K562 (cell line): ENCODE measurements around the gene FBXL4.

Experiments
- CEBPG ChIP-seq, 3 experiments: fragments of 200-800 bp in 1 of 3; sonication (Bioruptor generic) in 1 of 3; sonication (generic) in 1 of 3; formaldehyde crosslinking in 1 of 3; IDR thresholded peaks in 2 of 3; conservative IDR thresholded peaks in 1 of 3; 2 replicates each; pipeline versions ENCODE4 v1.6.1 to v1.8.0; 2016 to 2022; ENCODE audit warnings: missing compliant biosample characterization in 2 of 3, missing genetic modification characterization in 2 of 3, mild to moderate bottlenecking in 1 of 3, missing genetic modification reagents in 1 of 3
- CTCF ChIP-seq, 3 experiments: IDR thresholded peaks in 2 of 3; conservative IDR thresholded peaks in 1 of 3; 2 replicates each; pipeline ENCODE4 v1.5.1; 2011 to 2012; ENCODE audit warnings: low read length in 3 of 3, mild to moderate bottlenecking in 3 of 3, control low read depth in 2 of 3, improper control_type of control experiment in 1 of 3, inconsistent platforms in 1 of 3, low read depth in 1 of 3, mixed read lengths in 1 of 3, moderate library complexity in 1 of 3; ENCODE audit not compliant: insufficient read depth in 2 of 3
- ELK1 ChIP-seq: sonication (generic); formaldehyde crosslinking; IDR thresholded peaks from 2 replicates; pipeline ENCODE4 v1.8.1; 2022; ENCODE audit warnings: missing genetic modification reagents
- FOXM1 ChIP-seq, 2 experiments: fragments of 450-650 bp in 1 of 2; sonication (generic) in 1 of 2; formaldehyde crosslinking in 1 of 2; IDR thresholded peaks; 2 replicates each; pipeline versions ENCODE4 v1.6.1 to v1.9.0; 2017 to 2022; ENCODE audit warnings: low read depth in 2 of 2, mild to moderate bottlenecking in 2 of 2, missing genetic modification reagents in 1 of 2, moderate library complexity in 1 of 2
- MAFK ChIP-seq: IDR thresholded peaks from 2 replicates; pipeline ENCODE4 v1.6.1; 2011; ENCODE audit warnings: low read length, improper control_type of control experiment
- POLR2A ChIP-seq: fragments of 450-650 bp; conservative IDR thresholded peaks from 2 replicates; pipeline ENCODE4 v1.6.1; 2016
- REST ChIP-seq, 2 experiments: fragments of 450-650 bp; formaldehyde crosslinking in 1 of 2; IDR thresholded peaks; 2 replicates each; pipeline versions ENCODE4 v1.4.0 to v1.6.1; 2014 to 2020; ENCODE audit warnings: mild to moderate bottlenecking in 2 of 2, borderline replicate concordance in 1 of 2, low read depth in 1 of 2
- SMC3 ChIP-seq: conservative IDR thresholded peaks from 2 replicates; pipeline ENCODE4 v1.6.1; 2011; ENCODE audit warnings: low read depth, low read length, improper control_type of control experiment; ENCODE audit not compliant: insufficient read depth
- SP2 ChIP-seq: IDR thresholded peaks from 2 replicates; pipeline ENCODE4 v1.6.1; 2011; ENCODE audit warnings: mild to moderate bottlenecking, low read depth, low read length, moderate library complexity; ENCODE audit not compliant: poor library complexity, severe bottlenecking; ENCODE audit errors: extremely low read depth
- TAF1 ChIP-seq: IDR thresholded peaks from 2 replicates; pipeline ENCODE4 v1.6.1; 2011; ENCODE audit warnings: mild to moderate bottlenecking, low read length, moderate library complexity; ENCODE audit not compliant: insufficient read depth, control insufficient read depth, severe bottlenecking; ENCODE audit errors: extremely low read depth
- TEAD4 ChIP-seq, 2 experiments: sonication (generic) in 1 of 2; formaldehyde crosslinking in 1 of 2; IDR thresholded peaks; 2 replicates each; pipeline versions ENCODE4 v1.6.1 to v1.8.0; 2012 to 2022; ENCODE audit warnings: borderline replicate concordance in 1 of 2, inconsistent platforms in 1 of 2, low read length in 1 of 2, mild to moderate bottlenecking in 1 of 2, missing genetic modification reagents in 1 of 2
- ZKSCAN8 ChIP-seq: fragments of 200-800 bp; sonication (Bioruptor generic); IDR thresholded peaks from 2 replicates; pipeline ENCODE4 v1.6.1; 2016; ENCODE audit warnings: missing genetic modification characterization, missing compliant biosample characterization
- ZNF785 ChIP-seq: fragments of 250-450 bp; sonication (Bioruptor Pico); IDR thresholded peaks from 2 replicates; pipeline ENCODE4 v1.4.0; 2020; ENCODE audit warnings: mild to moderate bottlenecking

GRCh38 chr6:98824902-98825599 is 122.7 kb downstream of the FBXL4 start:
- TF ChIP-seq POLR2A, result no peak
- no peak for TF ChIP-seq FOXM1 (IDR thresholded peaks at IDR 0.05; ENCODE audit: low read depth)
- TF ChIP-seq FOXM1 (CRISPR knock-in tag; IDR thresholded peaks at IDR 0.05; ENCODE audit: low read depth), result no peak
- no peak for TF ChIP-seq CEBPG (CRISPR knock-in tag; IDR thresholded peaks at IDR 0.05)
- no peak for TF ChIP-seq CEBPG (tag; conservative IDR thresholded peaks at IDR 0.05 in 1 of 2, IDR thresholded peaks at IDR 0.05 in 1 of 2)
- TF ChIP-seq ZKSCAN8 (CRISPR knock-in tag), result no peak
- no peak for TF ChIP-seq MAFK
- no peak for TF ChIP-seq ZNF785
- no peak for TF ChIP-seq CTCF (IDR thresholded peaks at IDR 0.05 in 2 of 3, conservative IDR thresholded peaks at IDR 0.05 in 1 of 3; ENCODE audit: insufficient read depth in 2 of 3, low read depth in 1 of 3, low read length in 3 of 3)
- TF ChIP-seq TEAD4 (IDR thresholded peaks at IDR 0.05; ENCODE audit: low read length), result no peak
- no peak for TF ChIP-seq TEAD4 (CRISPR knock-in tag; IDR thresholded peaks at IDR 0.05; ENCODE audit: borderline replicate concordance)
- no peak for TF ChIP-seq SMC3
- TF ChIP-seq SP2, result no peak
- TF ChIP-seq ELK1 (CRISPR knock-in tag), result no peak
- no peak for TF ChIP-seq TAF1
- TF ChIP-seq REST (IDR thresholded peaks at IDR 0.05; ENCODE audit: borderline replicate concordance), result no peak
- TF ChIP-seq REST (CRISPR knock-in tag; IDR thresholded peaks at IDR 0.05; ENCODE audit: low read depth), result no peak
